HG03095 (cell line): ENCODE measurements around the gene CUEDC2.

ENCODE experiments used
- ATAC-seq: cut with Tn5 transposase; IDR thresholded peaks from one replicate; pipeline ENCODE4 v1.9.1; 2021; ENCODE audit warnings: moderate library complexity; ENCODE audit not compliant: unreplicated experiment

CUEDC2 gene

GRCh38 chr10:102411341-102412255 lies 20.8 kb downstream of the CUEDC2 start:
- ATAC-seq = no peak

GRCh38 chr10:102410429-102411073 lies 21.8 kb downstream of the CUEDC2 start:
- ATAC-seq = no peak

- ATAC-seq = no peak
Observed at GRCh38 chr10:102409604-102410428, 22.6 kb downstream of the CUEDC2 start.

- ATAC-seq = no peak
Observed at GRCh38 chr10:102408728-102409603, 23.4 kb downstream of the CUEDC2 start.

GRCh38 chr10:102408131-102408727 lies 24.1 kb downstream of the CUEDC2 start:
- ATAC-seq = no peak

GRCh38 chr10:102407425-102408130 lies 24.8 kb downstream of the CUEDC2 start:
- ATAC-seq = no peak

GRCh38 chr10:102406815-102407214 lies 25.6 kb downstream of the CUEDC2 start:
- ATAC-seq = no peak

GRCh38 chr10:102405632-102406031 lies 26.7 kb downstream of the CUEDC2 start:
- no peak for ATAC-seq

- ATAC-seq = no peak
Observed at GRCh38 chr10:102405108-102405571, 27.2 kb downstream of the CUEDC2 start.

- ATAC-seq = no peak
Observed at GRCh38 chr10:102404361-102405107, 27.8 kb downstream of the CUEDC2 start.

GRCh38 chr10:102403115-102403514 lies 29.3 kb downstream of the CUEDC2 start:
- ATAC-seq = no peak

- no peak for ATAC-seq
Observed at GRCh38 chr10:102402512-102402896, 29.9 kb downstream of the CUEDC2 start.

GRCh38 chr10:102401735-102402511 lies 30.5 kb downstream of the CUEDC2 start:
- ATAC-seq = no peak

GRCh38 chr10:102401342-102401654 lies 31.1 kb downstream of the CUEDC2 start:
- no peak for ATAC-seq

- no peak for ATAC-seq
Observed at GRCh38 chr10:102400598-102401341, 31.6 kb downstream of the CUEDC2 start.

GRCh38 chr10:102400076-102400475 lies 32.3 kb downstream of the CUEDC2 start:
- no peak for ATAC-seq
